K562 (cell line): ENCODE data around the gene TMEM225B.

Source experiments
- CEBPB ChIP-seq: fragments of 450-650 bp; IDR thresholded peaks from 2 replicates; pipeline ENCODE4 v1.6.1; 2016; ENCODE audit warnings: missing genetic modification characterization, missing compliant biosample characterization
- CHD2 ChIP-seq: IDR thresholded peaks from 2 replicates; pipeline ENCODE4 v1.6.1; 2011; ENCODE audit warnings: low read depth, low read length
- EP300 ChIP-seq: IDR thresholded peaks from 2 replicates; pipeline ENCODE4 v1.6.1; 2012; ENCODE audit warnings: low read length, improper control_type of control experiment
- NFRKB ChIP-seq: fragments of 450-650 bp; IDR thresholded peaks from 2 replicates; pipeline ENCODE4 v1.6.1; 2016; ENCODE audit warnings: low read depth
- POLR2A ChIP-seq: fragments of 450-650 bp; conservative IDR thresholded peaks from 2 replicates; pipeline ENCODE4 v1.6.1; 2016
- ZZZ3 ChIP-seq: fragments of 450-650 bp; IDR thresholded peaks from 2 replicates; pipeline ENCODE4 v1.6.1; 2016; ENCODE audit warnings: antibody characterized with exemption, mild to moderate bottlenecking, moderate library complexity
- TF ChIP-seq, protein P1 (sequence below): fragments of 450-650 bp; IDR thresholded peaks from 2 replicates; pipeline ENCODE4 v1.6.1; 2016; ENCODE audit warnings: low read depth, mild to moderate bottlenecking, moderate library complexity
- TF ChIP-seq, protein P2 (sequence below): sonication (generic); formaldehyde crosslinking; IDR thresholded peaks from 2 replicates; pipeline ENCODE4 v1.8.1; 2023; ENCODE audit warnings: mild to moderate bottlenecking, missing genetic modification reagents

DNA sequence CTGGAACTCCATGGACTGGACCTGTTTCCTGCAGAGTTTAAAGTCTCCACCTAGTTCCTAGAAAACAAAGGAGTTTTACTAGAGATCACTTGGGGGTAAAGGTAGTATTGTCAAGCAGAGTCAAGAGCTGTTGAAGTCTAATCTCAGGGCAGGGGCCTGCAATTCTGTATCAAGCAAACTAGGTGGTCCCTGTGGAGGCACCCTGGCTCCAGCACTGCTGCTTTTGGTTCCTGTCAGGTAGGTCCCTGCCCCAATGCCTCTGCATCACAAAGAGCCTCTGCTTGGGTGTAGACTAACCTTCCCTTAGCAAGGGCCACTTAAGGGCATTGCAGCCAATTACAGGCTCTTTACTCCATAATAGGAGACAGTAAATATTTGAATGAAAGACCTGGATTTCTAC is 41.2 kb downstream of the TMEM225B start:
- no peak for TF ChIP-seq POLR2A
- TF ChIP-seq CHD2 = no peak
- no peak for TF ChIP-seq ZZZ3
- no peak for TF ChIP-seq EP300
- TF ChIP-seq, protein P1, sequence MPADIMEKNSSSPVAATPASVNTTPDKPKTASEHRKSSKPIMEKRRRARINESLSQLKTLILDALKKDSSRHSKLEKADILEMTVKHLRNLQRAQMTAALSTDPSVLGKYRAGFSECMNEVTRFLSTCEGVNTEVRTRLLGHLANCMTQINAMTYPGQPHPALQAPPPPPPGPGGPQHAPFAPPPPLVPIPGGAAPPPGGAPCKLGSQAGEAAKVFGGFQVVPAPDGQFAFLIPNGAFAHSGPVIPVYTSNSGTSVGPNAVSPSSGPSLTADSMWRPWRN = no peak
- TF ChIP-seq NFRKB = no peak
- TF ChIP-seq, protein P2, sequence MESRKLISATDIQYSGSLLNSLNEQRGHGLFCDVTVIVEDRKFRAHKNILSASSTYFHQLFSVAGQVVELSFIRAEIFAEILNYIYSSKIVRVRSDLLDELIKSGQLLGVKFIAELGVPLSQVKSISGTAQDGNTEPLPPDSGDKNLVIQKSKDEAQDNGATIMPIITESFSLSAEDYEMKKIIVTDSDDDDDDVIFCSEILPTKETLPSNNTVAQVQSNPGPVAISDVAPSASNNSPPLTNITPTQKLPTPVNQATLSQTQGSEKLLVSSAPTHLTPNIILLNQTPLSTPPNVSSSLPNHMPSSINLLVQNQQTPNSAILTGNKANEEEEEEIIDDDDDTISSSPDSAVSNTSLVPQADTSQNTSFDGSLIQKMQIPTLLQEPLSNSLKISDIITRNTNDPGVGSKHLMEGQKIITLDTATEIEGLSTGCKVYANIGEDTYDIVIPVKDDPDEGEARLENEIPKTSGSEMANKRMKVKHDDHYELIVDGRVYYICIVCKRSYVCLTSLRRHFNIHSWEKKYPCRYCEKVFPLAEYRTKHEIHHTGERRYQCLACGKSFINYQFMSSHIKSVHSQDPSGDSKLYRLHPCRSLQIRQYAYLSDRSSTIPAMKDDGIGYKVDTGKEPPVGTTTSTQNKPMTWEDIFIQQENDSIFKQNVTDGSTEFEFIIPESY (CRISPR knock-in tag) = no peak
- TF ChIP-seq CEBPB = no peak
